Endothelial cell of umbilical vein (primary cell): ENCODE data around the gene TAF6. TPM values are rescaled to one million over a fixed set of nuclear protein-coding genes. Genes with fewer than 3 reads are reported as not detected.

Experiments
- BruUV-seq: library from RNA; stranded (reverse); fragments of 400-500 nt; replicated peaks from 2 replicates; lab custom pipeline; 2021; lab: Mats Ljungman, UMichigan
- CTCF ChIA-PET: fragments of 300-600, 350-600 bp; sonication (Branson Sonifier 250); formaldehyde crosslinking; loops from one replicate; lab custom pipeline; 2021; ENCODE audit warnings: antibody characterized with exemption, inconsistent platforms; lab: Charles Lee
- POLR2A ChIA-PET: fragments of 300-600, 350-600 bp; sonication (Branson Sonifier 250); formaldehyde crosslinking; loops from one replicate; lab custom pipeline; 2021; ENCODE audit warnings: antibody characterized with exemption, inconsistent platforms; lab: Charles Lee
- DNase-seq: peaks from one replicate; pipeline ENCODE4 v3.0.0-alpha.2; 2011; ENCODE audit warnings: low read depth, low spot score
- FAIRE-seq: peaks from 2 replicates; lab custom pipeline; 2011; peaks lifted over from hg19 to GRCh38; lab: Jason Lieb, UNC
- H2AFZ ChIP-seq: 2 replicates; pipeline ENCODE4 v1.6.0; 2012; ENCODE audit warnings: low read depth, low read length, control low read depth, inconsistent platforms
- H3K27ac ChIP-seq: 2 replicates; pipeline ENCODE4 v1.5.1; 2011; ENCODE audit warnings: low read depth, mild to moderate bottlenecking, control low read depth, low read length, moderate library complexity; ENCODE audit not compliant: insufficient read depth
- H3K27me3 ChIP-seq, 2 experiments: 2 replicates each; pipeline versions ENCODE4 v1.6.0 to v1.6.1; 2011; ENCODE audit warnings: low read length in 2 of 2, mixed read lengths in 1 of 2; ENCODE audit not compliant: control insufficient read depth in 2 of 2, insufficient read depth in 2 of 2
- H3K36me3 ChIP-seq, 2 experiments: 2 replicates in 1 of 2; 3 replicates in 1 of 2; pipeline ENCODE4 v1.5.1; 2011; ENCODE audit warnings: low read length in 2 of 2, mild to moderate bottlenecking in 1 of 2, moderate library complexity in 1 of 2; ENCODE audit not compliant: control insufficient read depth in 2 of 2, insufficient read depth in 2 of 2; ENCODE audit errors: extremely low read depth in 1 of 2
- H3K4me1 ChIP-seq: 3 replicates; pipeline ENCODE4 v1.5.1; 2011; ENCODE audit warnings: mild to moderate bottlenecking, low read length; ENCODE audit not compliant: control insufficient read depth, insufficient read depth; ENCODE audit errors: extremely low read depth
- H3K4me2 ChIP-seq: 2 replicates; pipeline ENCODE4 v1.6.1; 2011; ENCODE audit warnings: low read length, control low read depth, mixed read lengths; ENCODE audit not compliant: insufficient read depth
- H3K4me3 ChIP-seq, 3 experiments: fragments of 200-600 bp in 1 of 3; sonication (generic), shearing (Covaris generic) in 1 of 3; replicated peaks in 1 of 3; 2 replicates each; pipeline ENCODE4 v1.5.1; 2011 to 2016; ENCODE audit warnings: control low read depth in 3 of 3, low read length in 3 of 3, mild to moderate bottlenecking in 2 of 3, inconsistent platforms in 1 of 3, low read depth in 1 of 3, moderate library complexity in 1 of 3; ENCODE audit not compliant: insufficient read depth in 1 of 3
- H3K79me2 ChIP-seq: 2 replicates; pipeline ENCODE4 v1.6.0; 2012; ENCODE audit warnings: low read length, inconsistent platforms; ENCODE audit not compliant: control insufficient read depth, insufficient read depth
- H3K9ac ChIP-seq: replicated peaks from 2 replicates; pipeline ENCODE3; 2011; ENCODE audit warnings: low read length, control low read depth; ENCODE audit not compliant: insufficient read depth; ENCODE audit errors: extremely low read depth
- H3K9me1 ChIP-seq: replicated peaks from 3 replicates; pipeline ENCODE4 v1.6.0; 2011; ENCODE audit warnings: mild to moderate bottlenecking, low read length; ENCODE audit not compliant: control insufficient read depth, insufficient read depth; ENCODE audit errors: extremely low read depth
- H3K9me3 ChIP-seq: replicated peaks from 2 replicates; pipeline ENCODE4 v1.5.1; 2012; ENCODE audit warnings: low read length, inconsistent platforms; ENCODE audit not compliant: control insufficient read depth, insufficient read depth
- H4K20me1 ChIP-seq: replicated peaks from 2 replicates; pipeline ENCODE3; 2011; ENCODE audit warnings: mild to moderate bottlenecking, low read length; ENCODE audit not compliant: control insufficient read depth, insufficient read depth; ENCODE audit errors: extremely low read depth
- CTCF ChIP-seq, 2 donors: IDR thresholded peaks; 1 replicate in 1 of 2; 2 replicates in 1 of 2; pipeline ENCODE4 v1.5.1; 2011; ENCODE audit warnings: low read length in 2 of 2, mild to moderate bottlenecking in 2 of 2, moderate library complexity in 2 of 2, control low read depth in 1 of 2, inconsistent platforms in 1 of 2, low read depth in 1 of 2; ENCODE audit not compliant: insufficient read depth in 1 of 2; ENCODE audit errors: extremely low read depth in 1 of 2
- EZH2 ChIP-seq: IDR thresholded peaks from 2 replicates; pipeline ENCODE4 v1.6.1; 2012; ENCODE audit warnings: borderline replicate concordance, low read depth, mild to moderate bottlenecking, moderate library complexity, low read length, inconsistent platforms; ENCODE audit not compliant: severe bottlenecking
- MYC ChIP-seq: IDR thresholded peaks from one replicate; pipeline ENCODE4 v1.6.1; 2011; ENCODE audit warnings: mild to moderate bottlenecking, low read depth, low read length
- POLR2A ChIP-seq: IDR thresholded peaks from 2 replicates; pipeline ENCODE4 v1.6.1; 2012; ENCODE audit warnings: low read depth, mild to moderate bottlenecking, control low read depth, low read length
- POLR2AphosphoS5 ChIP-seq: IDR thresholded peaks from 2 replicates; pipeline ENCODE4 v1.6.1; 2012; ENCODE audit warnings: low read depth, mild to moderate bottlenecking, control low read depth, low read length, moderate library complexity; ENCODE audit not compliant: insufficient read depth
- dilution Hi-C: fragments of 300-500 bp; cut with MboI; formaldehyde crosslinking; loops from one replicate; pipeline ENCODE4 v1.15.0; 2019; ENCODE audit warnings: low sequenced_read_pairs; ENCODE audit not compliant: extremely low pct_ligation_motif_present
- intact Hi-C: fragments of 100-400 bp; cut with micrococcal nuclease; formaldehyde crosslinking; loops from one replicate; pipeline ENCODE4 v1.10.0; 2022
- polyA plus RNA-seq, 4 experiments: library from polyadenylated mRNA; depleted of rRNA in 3 of 4; stranded (reverse) in 3 of 4; unstranded in 1 of 4; fragments of >200 nt; gene quantifications; 2 replicates each; pipeline versions ENCODE4 v1.2.1 to v1.2.3, GENCODE V29; 2011 to 2012; ENCODE audit warnings: missing spikeins in 1 of 4
- total RNA-seq: library from RNA; stranded (reverse); gene quantifications from 2 replicates; pipeline ENCODE4 v1.2.3, GENCODE V29; 2021

The TAF6 gene
- total and polyA plus RNA-seq, 2 donors (not counting 3 experiments of a cell fraction or from before 2014, with no cell fraction given) = 32.7 to 64.6 TPM

DNA sequence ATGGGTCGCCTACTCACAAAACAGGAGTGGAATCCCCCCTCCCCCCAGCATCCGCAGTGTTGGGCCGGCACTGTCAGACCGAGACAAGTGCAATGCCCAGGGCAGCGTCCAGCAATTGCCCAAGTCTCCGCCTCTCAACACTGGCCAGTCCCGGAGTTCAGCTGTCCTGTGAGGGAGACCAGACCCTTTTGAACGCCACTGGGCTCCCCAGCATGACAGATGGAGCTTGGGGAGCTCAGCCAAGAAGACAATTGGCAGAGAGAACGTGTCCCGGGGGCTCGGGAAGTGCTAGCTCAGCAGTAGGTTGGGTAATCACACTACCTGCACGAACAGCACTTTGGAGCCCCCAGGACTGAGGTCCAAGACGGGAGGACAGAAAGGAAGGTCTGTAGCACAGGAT is 25.7 kb downstream of the TAF6 start:
- dilution Hi-C loops = no loop called here
- no peak overlapping the region for H3K9ac ChIP-seq
- FAIRE-seq = no peak

More for the DNA sequence above, 25.7 kb downstream of the TAF6 start:
- ChIA-PET POLR2A (no interaction called here), CTCF (no interaction called here)
- H3K9me3 ChIP-seq = no peaks in the 10 kb centered on the region
- H3K4me3 ChIP-seq = no peak overlapping the region
- peak overlapping the region; percentile 25 for H3K27ac ChIP-seq
- no TSS peak for BruUV-seq
- no peaks in the 10 kb centered on the region for H3K27me3 ChIP-seq
- TF ChIP-seq EZH2 (no peak), POLR2A (no peak), MYC (no peak), POLR2AphosphoS5 (peak; percentile 4), CTCF (IDR thresholded peaks at IDR 0.05; ENCODE audit: extremely low read depth in 1 of 2, insufficient read depth in 1 of 2, low read depth in 1 of 2, low read length in 2 of 2) (no peak)
- H3K9me1 ChIP-seq = no peaks in the 10 kb centered on the region
- peaks cover 39% of the 10 kb centered on the region for H3K79me2 ChIP-seq
- H3K36me3 ChIP-seq = peaks cover 46 to 52% of the 10 kb centered on the region in 2 experiments
- H4K20me1 ChIP-seq = no peaks in the 10 kb centered on the region
- H3K4me1 ChIP-seq = peaks cover 19% of the 10 kb centered on the region
- intact Hi-C loops = no loop called here
- no peak overlapping the region for H2AFZ ChIP-seq
- DNase-seq = no peak
- no peak overlapping the region for H3K4me2 ChIP-seq
